Endothelial cell of umbilical vein (primary cell): ENCODE measurements around the gene KLHL34. TPM values are rescaled to one million over a fixed set of nuclear protein-coding genes. Genes with fewer than 3 reads are reported as not detected.

Experiments
- BruUV-seq: library from RNA; stranded (reverse); fragments of 400-500 nt; replicated peaks from 2 replicates; lab custom pipeline; 2021; lab: Mats Ljungman, UMichigan
- CTCF ChIA-PET: fragments of 300-600, 350-600 bp; sonication (Branson Sonifier 250); formaldehyde crosslinking; loops from one replicate; lab custom pipeline; 2021; ENCODE audit warnings: antibody characterized with exemption, inconsistent platforms; lab: Charles Lee
- POLR2A ChIA-PET: fragments of 300-600, 350-600 bp; sonication (Branson Sonifier 250); formaldehyde crosslinking; loops from one replicate; lab custom pipeline; 2021; ENCODE audit warnings: antibody characterized with exemption, inconsistent platforms; lab: Charles Lee
- DNase-seq: peaks from one replicate; pipeline ENCODE4 v3.0.0-alpha.2; 2011; ENCODE audit warnings: low read depth, low spot score
- FAIRE-seq: peaks from 2 replicates; lab custom pipeline; 2011; peaks lifted over from hg19 to GRCh38; lab: Jason Lieb, UNC
- H2AFZ ChIP-seq: 2 replicates; pipeline ENCODE4 v1.6.0; 2012; ENCODE audit warnings: low read depth, low read length, control low read depth, inconsistent platforms
- H3K27ac ChIP-seq: 2 replicates; pipeline ENCODE4 v1.5.1; 2011; ENCODE audit warnings: low read depth, mild to moderate bottlenecking, control low read depth, low read length, moderate library complexity; ENCODE audit not compliant: insufficient read depth
- H3K27me3 ChIP-seq, 2 experiments: 2 replicates each; pipeline versions ENCODE4 v1.6.0 to v1.6.1; 2011; ENCODE audit warnings: low read length in 2 of 2, mixed read lengths in 1 of 2; ENCODE audit not compliant: control insufficient read depth in 2 of 2, insufficient read depth in 2 of 2
- H3K36me3 ChIP-seq, 2 experiments: 2 replicates in 1 of 2; 3 replicates in 1 of 2; pipeline ENCODE4 v1.5.1; 2011; ENCODE audit warnings: low read length in 2 of 2, mild to moderate bottlenecking in 1 of 2, moderate library complexity in 1 of 2; ENCODE audit not compliant: control insufficient read depth in 2 of 2, insufficient read depth in 2 of 2; ENCODE audit errors: extremely low read depth in 1 of 2
- H3K4me1 ChIP-seq: 3 replicates; pipeline ENCODE4 v1.5.1; 2011; ENCODE audit warnings: mild to moderate bottlenecking, low read length; ENCODE audit not compliant: control insufficient read depth, insufficient read depth; ENCODE audit errors: extremely low read depth
- H3K4me2 ChIP-seq: 2 replicates; pipeline ENCODE4 v1.6.1; 2011; ENCODE audit warnings: low read length, control low read depth, mixed read lengths; ENCODE audit not compliant: insufficient read depth
- H3K4me3 ChIP-seq, 3 experiments: fragments of 200-600 bp in 1 of 3; sonication (generic), shearing (Covaris generic) in 1 of 3; replicated peaks in 1 of 3; 2 replicates each; pipeline ENCODE4 v1.5.1; 2011 to 2016; ENCODE audit warnings: control low read depth in 3 of 3, low read length in 3 of 3, mild to moderate bottlenecking in 2 of 3, inconsistent platforms in 1 of 3, low read depth in 1 of 3, moderate library complexity in 1 of 3; ENCODE audit not compliant: insufficient read depth in 1 of 3
- H3K79me2 ChIP-seq: 2 replicates; pipeline ENCODE4 v1.6.0; 2012; ENCODE audit warnings: low read length, inconsistent platforms; ENCODE audit not compliant: control insufficient read depth, insufficient read depth
- H3K9ac ChIP-seq: replicated peaks from 2 replicates; pipeline ENCODE3; 2011; ENCODE audit warnings: low read length, control low read depth; ENCODE audit not compliant: insufficient read depth; ENCODE audit errors: extremely low read depth
- H3K9me1 ChIP-seq: replicated peaks from 3 replicates; pipeline ENCODE4 v1.6.0; 2011; ENCODE audit warnings: mild to moderate bottlenecking, low read length; ENCODE audit not compliant: control insufficient read depth, insufficient read depth; ENCODE audit errors: extremely low read depth
- H3K9me3 ChIP-seq: replicated peaks from 2 replicates; pipeline ENCODE4 v1.5.1; 2012; ENCODE audit warnings: low read length, inconsistent platforms; ENCODE audit not compliant: control insufficient read depth, insufficient read depth
- H4K20me1 ChIP-seq: replicated peaks from 2 replicates; pipeline ENCODE3; 2011; ENCODE audit warnings: mild to moderate bottlenecking, low read length; ENCODE audit not compliant: control insufficient read depth, insufficient read depth; ENCODE audit errors: extremely low read depth
- CTCF ChIP-seq, 2 donors: IDR thresholded peaks; 1 replicate in 1 of 2; 2 replicates in 1 of 2; pipeline ENCODE4 v1.5.1; 2011; ENCODE audit warnings: low read length in 2 of 2, mild to moderate bottlenecking in 2 of 2, moderate library complexity in 2 of 2, control low read depth in 1 of 2, inconsistent platforms in 1 of 2, low read depth in 1 of 2; ENCODE audit not compliant: insufficient read depth in 1 of 2; ENCODE audit errors: extremely low read depth in 1 of 2
- EZH2 ChIP-seq: IDR thresholded peaks from 2 replicates; pipeline ENCODE4 v1.6.1; 2012; ENCODE audit warnings: borderline replicate concordance, low read depth, mild to moderate bottlenecking, moderate library complexity, low read length, inconsistent platforms; ENCODE audit not compliant: severe bottlenecking
- FOS ChIP-seq: IDR thresholded peaks from 2 replicates; pipeline ENCODE4 v1.6.1; 2011; ENCODE audit warnings: mild to moderate bottlenecking, low read length, moderate library complexity, borderline replicate concordance; ENCODE audit not compliant: insufficient read depth
- GATA2 ChIP-seq: IDR thresholded peaks from 2 replicates; pipeline ENCODE4 v1.7.0; 2011; ENCODE audit warnings: low read depth, mild to moderate bottlenecking, moderate library complexity, mixed read lengths, low read length; ENCODE audit not compliant: insufficient read length, insufficient read depth
- JUN ChIP-seq: IDR thresholded peaks from 2 replicates; pipeline ENCODE4 v1.6.1; 2011; ENCODE audit warnings: borderline replicate concordance, low read depth; ENCODE audit not compliant: insufficient read length, insufficient read depth
- MAX ChIP-seq: IDR thresholded peaks from 2 replicates; pipeline ENCODE4 v1.6.1; 2011; ENCODE audit not compliant: insufficient read depth, insufficient read length
- MYC ChIP-seq: IDR thresholded peaks from one replicate; pipeline ENCODE4 v1.6.1; 2011; ENCODE audit warnings: mild to moderate bottlenecking, low read depth, low read length
- POLR2A ChIP-seq: IDR thresholded peaks from 2 replicates; pipeline ENCODE4 v1.6.1; 2012; ENCODE audit warnings: low read depth, mild to moderate bottlenecking, control low read depth, low read length
- POLR2AphosphoS5 ChIP-seq: IDR thresholded peaks from 2 replicates; pipeline ENCODE4 v1.6.1; 2012; ENCODE audit warnings: low read depth, mild to moderate bottlenecking, control low read depth, low read length, moderate library complexity; ENCODE audit not compliant: insufficient read depth
- dilution Hi-C: fragments of 300-500 bp; cut with MboI; formaldehyde crosslinking; loops from one replicate; pipeline ENCODE4 v1.15.0; 2019; ENCODE audit warnings: low sequenced_read_pairs; ENCODE audit not compliant: extremely low pct_ligation_motif_present
- intact Hi-C: fragments of 100-400 bp; cut with micrococcal nuclease; formaldehyde crosslinking; loops from one replicate; pipeline ENCODE4 v1.10.0; 2022
- polyA plus RNA-seq, 4 experiments: library from polyadenylated mRNA; depleted of rRNA in 3 of 4; stranded (reverse) in 3 of 4; unstranded in 1 of 4; fragments of >200 nt; gene quantifications; 2 replicates each; pipeline versions ENCODE4 v1.2.1 to v1.2.3, GENCODE V29; 2011 to 2012; ENCODE audit warnings: missing spikeins in 1 of 4
- total RNA-seq: library from RNA; stranded (reverse); gene quantifications from 2 replicates; pipeline ENCODE4 v1.2.3, GENCODE V29; 2021

KLHL34 gene
- total and polyA plus RNA-seq, 2 donors (not counting 3 experiments of a cell fraction or from before 2014, with no cell fraction given): 0.09 TPM; not detected in 1

- dilution Hi-C loops (no loop called here), intact Hi-C loops (no loop called here)
- FAIRE-seq: no peak
- no peaks in the 10 kb centered on the region for H4K20me1 ChIP-seq
- no TSS peak for BruUV-seq
- ChIA-PET CTCF (no interaction called here), POLR2A (no interaction called here)
- no peak overlapping the region for H3K9ac ChIP-seq
- no peak for TF ChIP-seq FOS
- no peak overlapping the region for H3K4me3 ChIP-seq
- H3K79me2 ChIP-seq: no peaks in the 10 kb centered on the region
- H3K27me3 ChIP-seq: no peaks in the 10 kb centered on the region
- DNase-seq: no peak
- H3K4me2 ChIP-seq: no peak overlapping the region
- H3K36me3 ChIP-seq: no peaks in the 10 kb centered on the region
- no peak overlapping the region for H2AFZ ChIP-seq
- no peaks in the 10 kb centered on the region for H3K9me3 ChIP-seq
- H3K9me1 ChIP-seq: no peaks in the 10 kb centered on the region
- H3K4me1 ChIP-seq: no peaks in the 10 kb centered on the region
- no peak overlapping the region for H3K27ac ChIP-seq
These were observed 42.1 kb upstream of the KLHL34 start for GRCh38 chrX:21700275-21700674.

- Histone ChIP-seq H3K27me3 (no peaks in the 10 kb centered on the region), H3K9me1 (no peaks in the 10 kb centered on the region), H3K9ac (no peak overlapping the region), H3K27ac (no peak overlapping the region), H3K4me1 (no peaks in the 10 kb centered on the region), H4K20me1 (no peaks in the 10 kb centered on the region), H3K79me2 (no peaks in the 10 kb centered on the region), H2AFZ (no peak overlapping the region), H3K4me3 (no peak overlapping the region), H3K4me2 (no peak overlapping the region), H3K9me3 (no peaks in the 10 kb centered on the region), H3K36me3 (no peaks in the 10 kb centered on the region)
- dilution Hi-C loops: no loop called here
- no TSS peak for BruUV-seq
- intact Hi-C loops: no loop called here
- FAIRE-seq (no peak), DNase-seq (no peak)
- POLR2A ChIA-PET: no interaction called here
- CTCF ChIA-PET: no interaction called here
- TF ChIP-seq GATA2: no peak
- TF ChIP-seq MAX: no peak
- TF ChIP-seq EZH2: no peak
- TF ChIP-seq MYC: no peak
- TF ChIP-seq JUN: no peak
- TF ChIP-seq FOS: no peak
- TF ChIP-seq CTCF (IDR thresholded peaks at IDR 0.05; ENCODE audit: extremely low read depth in 1 of 2, insufficient read depth in 1 of 2, low read depth in 1 of 2, low read length in 2 of 2): no peak
- TF ChIP-seq POLR2A: no peak
- TF ChIP-seq POLR2AphosphoS5: no peak
These were observed 41.0 kb upstream of the KLHL34 start for GRCh38 chrX:21699136-21699535.
